GM13976 (cell line): ENCODE results near the gene MBP.
"Not testable (repeated sequence)": the region's sequence is repeated elsewhere in the genome, so short reads cannot be mapped to it uniquely, and the experiment has no call there.

Source experiments
- DNase-seq: peaks from one replicate; pipeline ENCODE4 v3.0.0; 2012; ENCODE audit warnings: low spot score
- in situ Hi-C: fragments of 300-500 bp; cut with MboI; formaldehyde crosslinking; loops from one replicate; pipeline ENCODE4 v1.12.0; 2022; ENCODE audit warnings: low sequenced_read_pairs, mixed read lengths, inconsistent platforms; ENCODE audit not compliant: unreplicated experiment
- TF ChIP-seq, protein P1 (sequence below): IDR thresholded peaks from 2 replicates; pipeline ENCODE4 v1.5.1; 2012; ENCODE audit warnings: borderline replicate concordance, mild to moderate bottlenecking; ENCODE audit not compliant: insufficient read depth; ENCODE audit errors: extremely low read depth, missing control alignments, control extremely low read depth

The MBP gene

DNA sequence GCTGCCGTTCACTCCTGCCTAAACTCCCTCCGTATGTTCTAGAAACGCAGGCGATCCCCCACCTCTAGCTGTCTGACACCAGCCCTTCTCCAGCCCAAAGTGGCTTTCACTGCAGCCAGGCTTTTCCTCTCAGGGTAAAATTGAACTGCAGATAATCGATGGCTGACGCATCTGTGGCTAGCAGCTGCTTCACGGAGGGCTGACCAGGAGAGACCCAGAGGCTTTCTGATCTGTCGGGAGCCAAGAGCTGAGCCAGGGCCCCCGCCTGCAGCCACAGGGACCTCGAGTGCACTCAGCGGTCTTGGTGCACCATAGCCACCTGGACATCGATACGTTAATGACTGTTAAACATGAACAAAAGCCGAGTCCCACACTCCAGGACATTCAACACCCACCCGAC is 107.5 kb downstream of the MBP start:
- TF ChIP-seq, protein P1, sequence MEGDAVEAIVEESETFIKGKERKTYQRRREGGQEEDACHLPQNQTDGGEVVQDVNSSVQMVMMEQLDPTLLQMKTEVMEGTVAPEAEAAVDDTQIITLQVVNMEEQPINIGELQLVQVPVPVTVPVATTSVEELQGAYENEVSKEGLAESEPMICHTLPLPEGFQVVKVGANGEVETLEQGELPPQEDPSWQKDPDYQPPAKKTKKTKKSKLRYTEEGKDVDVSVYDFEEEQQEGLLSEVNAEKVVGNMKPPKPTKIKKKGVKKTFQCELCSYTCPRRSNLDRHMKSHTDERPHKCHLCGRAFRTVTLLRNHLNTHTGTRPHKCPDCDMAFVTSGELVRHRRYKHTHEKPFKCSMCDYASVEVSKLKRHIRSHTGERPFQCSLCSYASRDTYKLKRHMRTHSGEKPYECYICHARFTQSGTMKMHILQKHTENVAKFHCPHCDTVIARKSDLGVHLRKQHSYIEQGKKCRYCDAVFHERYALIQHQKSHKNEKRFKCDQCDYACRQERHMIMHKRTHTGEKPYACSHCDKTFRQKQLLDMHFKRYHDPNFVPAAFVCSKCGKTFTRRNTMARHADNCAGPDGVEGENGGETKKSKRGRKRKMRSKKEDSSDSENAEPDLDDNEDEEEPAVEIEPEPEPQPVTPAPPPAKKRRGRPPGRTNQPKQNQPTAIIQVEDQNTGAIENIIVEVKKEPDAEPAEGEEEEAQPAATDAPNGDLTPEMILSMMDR: no peak
- no peak for DNase-seq
- in situ Hi-C loops: no loop called here

DNA sequence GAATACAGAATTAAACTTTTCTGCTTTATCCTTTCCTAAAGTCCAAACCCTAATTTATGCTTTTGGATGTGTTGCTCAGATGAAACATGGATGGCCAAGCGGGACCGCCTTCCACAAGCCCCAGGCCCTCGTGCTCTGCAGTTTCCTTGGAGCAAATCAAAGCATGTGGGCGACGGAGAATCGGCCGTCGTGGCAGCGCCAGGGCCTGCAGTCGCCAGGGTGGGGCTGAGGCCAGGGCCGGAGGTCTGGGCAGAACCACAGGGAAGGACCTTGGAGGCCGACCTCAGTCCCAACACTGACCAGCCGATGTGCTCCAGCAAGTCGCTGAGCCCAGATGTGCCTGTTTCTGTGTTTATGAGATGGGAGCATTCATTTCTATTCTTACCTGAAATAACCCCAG is 108.1 kb downstream of the MBP start:
- DNase-seq: no peak
- TF ChIP-seq, protein P1: no peak
- in situ Hi-C loops: no loop called here

DNA sequence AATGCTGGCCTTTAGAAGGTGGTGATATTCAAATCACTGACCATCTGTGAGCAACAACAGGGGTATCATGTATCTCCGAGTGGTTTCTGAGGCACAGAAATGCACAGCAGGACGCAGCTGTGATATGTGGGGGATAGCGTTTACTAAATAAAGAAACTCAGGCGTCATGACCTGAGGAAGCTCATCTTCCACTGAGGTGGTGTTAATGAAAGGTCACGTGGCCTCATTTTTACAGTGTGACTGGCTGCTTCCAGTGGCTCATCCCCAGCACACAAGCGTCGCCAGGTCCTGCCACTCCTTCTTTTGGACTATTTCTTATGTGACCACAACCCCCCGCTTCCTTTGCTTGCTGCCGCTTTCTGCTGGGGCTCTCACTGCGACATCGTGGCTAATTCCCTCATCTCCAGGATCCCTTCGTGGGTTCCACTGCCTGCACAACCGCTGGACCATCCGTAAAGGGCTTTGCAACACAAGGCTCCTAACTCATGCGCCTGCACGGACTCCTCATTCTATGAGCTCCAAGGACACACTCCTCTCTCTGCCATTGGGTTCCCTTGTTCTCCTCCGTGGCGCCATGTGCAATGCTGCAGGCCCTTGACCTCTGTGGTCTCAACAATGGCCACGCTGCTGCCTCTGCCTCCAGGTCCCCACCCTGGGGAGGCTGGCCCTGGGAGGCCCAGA is 109.3 kb downstream of the MBP start:
- in situ Hi-C loops: no loop called here
- TF ChIP-seq, protein P1: no peak
- no peak for DNase-seq

DNA sequence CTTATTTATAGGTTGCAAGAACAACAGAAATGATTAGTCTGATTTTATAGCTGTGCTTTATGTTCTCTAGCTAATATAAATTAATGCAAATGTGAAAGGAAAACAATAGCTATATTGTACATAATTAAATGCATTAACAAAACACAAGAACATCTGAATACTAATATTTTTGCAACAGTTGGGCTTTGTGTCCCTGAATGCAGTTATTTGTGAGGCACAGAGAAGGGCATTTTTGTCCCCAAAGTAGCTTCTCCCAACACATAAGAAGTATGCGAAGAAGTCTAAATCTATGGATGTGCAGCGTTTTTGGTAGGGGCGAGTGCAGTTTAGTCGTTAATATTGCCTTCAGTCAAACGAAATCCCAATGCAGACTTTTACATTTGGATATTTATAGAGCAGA is 110.0 kb downstream of the MBP start:
- no peak for DNase-seq
- in situ Hi-C loops: no loop called here
- TF ChIP-seq, protein P1: no peak

DNA sequence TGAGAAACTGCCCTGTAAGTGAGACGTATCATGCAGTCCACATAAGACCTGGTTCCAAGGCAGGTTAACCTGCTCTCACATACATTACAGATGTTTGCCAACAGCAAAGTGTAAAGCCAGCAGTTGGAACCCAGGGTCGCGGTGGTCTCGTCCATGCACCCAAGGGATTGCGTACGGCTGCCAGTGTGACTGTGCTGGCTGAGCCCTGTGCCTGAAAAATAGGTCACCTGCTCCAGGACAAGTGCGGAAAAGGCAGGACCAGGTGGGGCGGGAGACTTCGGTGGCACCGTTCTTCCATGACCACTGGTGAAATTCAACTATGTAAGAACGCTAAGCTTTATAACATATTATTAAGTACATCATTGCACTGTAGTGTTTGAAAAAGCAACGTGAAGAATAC is 110.5 kb downstream of the MBP start:
- DNase-seq: no peak
- in situ Hi-C loops: no loop called here
- TF ChIP-seq, protein P1: no peak

DNA sequence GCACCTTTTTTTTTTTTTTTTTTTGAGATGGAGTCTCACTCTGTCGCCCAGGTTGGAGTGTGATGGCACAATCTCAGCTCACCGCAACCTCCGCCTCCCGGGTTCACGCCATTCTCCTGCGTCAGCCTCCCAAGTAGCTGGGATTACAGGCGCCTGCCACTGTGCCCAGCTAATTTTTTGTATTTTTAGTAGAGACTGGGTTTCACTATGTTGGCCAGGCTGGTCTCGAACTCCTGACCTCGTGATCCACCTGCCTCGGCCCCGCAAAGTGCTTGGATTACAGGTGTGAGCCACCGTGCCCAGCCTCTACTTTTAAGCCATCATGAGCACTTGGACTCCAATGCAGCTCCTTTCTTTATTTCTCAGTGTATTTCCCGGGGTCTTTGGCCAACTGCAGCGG is 111.1 kb downstream of the MBP start:
- in situ Hi-C loops, DNase-seq: not testable (repeated sequence)

DNA sequence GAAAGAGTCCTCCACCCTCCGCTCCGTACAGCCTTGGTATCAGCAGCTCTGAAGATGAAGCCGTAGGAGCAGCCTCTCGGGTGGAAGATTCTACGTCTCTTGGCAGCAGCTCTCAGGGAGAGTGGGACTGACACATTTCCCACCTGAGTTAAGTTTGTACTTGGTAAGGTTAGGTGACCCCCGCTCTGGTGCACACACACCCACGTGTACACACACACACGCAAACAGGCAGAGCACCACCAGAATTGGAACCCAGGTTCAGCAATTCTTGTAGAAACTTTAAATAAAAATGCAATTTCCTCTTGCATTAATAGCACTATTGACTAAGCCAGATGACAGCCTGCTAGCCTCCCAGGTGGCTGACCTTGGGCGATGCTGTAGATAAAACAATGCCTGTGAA is 111.5 kb downstream of the MBP start:
- in situ Hi-C loops: no loop called here
- no peak for DNase-seq
- TF ChIP-seq, protein P1: no peak
